ENCODE results near the gene ELP4. TPM values are rescaled to one million over a fixed set of nuclear protein-coding genes. Genes with fewer than 3 reads are reported as not detected.

Gene ELP4
- total and polyA plus RNA-seq, 9 of the 15 experiments (the other 6 are each of a cell fraction or from before 2014, with no cell fraction given) = 24.1 to 60.3 (median 38.7) TPM

GRCh38 chr11:31799435-31800397 lies 290.1 kb downstream of the ELP4 start:
- peaks cover 0 to 3% of the 10 kb centered on the region in 2 experiments; a peak in 4 of 5 replicates for H3K4me1 ChIP-seq (replicated peaks in 1 of 2; ENCODE audit: control insufficient read depth in 2 of 2, insufficient read depth in 2 of 2, low read length in 2 of 2)
- H3K9me3 ChIP-seq (replicated peaks; ENCODE audit: control insufficient read depth, insufficient read depth, low read depth, low read length) = no peaks in the 10 kb centered on the region
- DNase-seq (ENCODE audit: extremely low read depth in 1 of 4, low spot score in 3 of 4) = no peak
- intact Hi-C loops (cut with micrococcal nuclease) (no loop called here), in situ Hi-C loops (cut with MboI) (no loop called here)
- no peak for ATAC-seq
- no peak overlapping the region for H2AFZ ChIP-seq (ENCODE audit: low read depth, low read length)
- POLR2A ChIA-PET = no interaction called here
- H4K20me1 ChIP-seq (replicated peaks; ENCODE audit: control insufficient read depth, insufficient read depth, low read length) = no peaks in the 10 kb centered on the region
- WGBS (ENCODE audit: insufficient coverage, low coverage, missing lambda C conversion rate) = 67% methylated on average over 31 of the region's 48 CpGs
- no peaks in the 10 kb centered on the region for H3K79me2 ChIP-seq (ENCODE audit: control insufficient read depth, insufficient read depth, low read length)
- no TSS peak for BruUV-seq (replicated peaks)
- CTCF ChIA-PET (ENCODE audit: low intra/inter-chr PET ratio) = no interaction called here
- no peak overlapping the region for H3K4me2 ChIP-seq (ENCODE audit: insufficient read depth, low read length)
- H3K27ac ChIP-seq (ENCODE audit: extremely low read depth, low read depth, low read length) = no peak overlapping the region
- H3K4me3 ChIP-seq = no peak overlapping the region
- no peaks in the 10 kb centered on the region for H3K36me3 ChIP-seq (ENCODE audit: control insufficient read depth, insufficient read depth, low read length)
- no peak overlapping the region for H3K9ac ChIP-seq (ENCODE audit: insufficient read depth in 1 of 2, low read depth in 2 of 2, low read length in 2 of 2)
- no peak for FAIRE-seq
- H3K9me1 ChIP-seq (ENCODE audit: control insufficient read depth, insufficient read depth, low read length) = no peaks in the 10 kb centered on the region
- peaks cover 6 to 41% of the 10 kb centered on the region in 2 experiments; a peak in 4 of 5 replicates for H3K27me3 ChIP-seq (ENCODE audit: control insufficient read depth in 2 of 2, insufficient read depth in 2 of 2, low read length in 2 of 2)
- TF ChIP-seq, protein P1, sequence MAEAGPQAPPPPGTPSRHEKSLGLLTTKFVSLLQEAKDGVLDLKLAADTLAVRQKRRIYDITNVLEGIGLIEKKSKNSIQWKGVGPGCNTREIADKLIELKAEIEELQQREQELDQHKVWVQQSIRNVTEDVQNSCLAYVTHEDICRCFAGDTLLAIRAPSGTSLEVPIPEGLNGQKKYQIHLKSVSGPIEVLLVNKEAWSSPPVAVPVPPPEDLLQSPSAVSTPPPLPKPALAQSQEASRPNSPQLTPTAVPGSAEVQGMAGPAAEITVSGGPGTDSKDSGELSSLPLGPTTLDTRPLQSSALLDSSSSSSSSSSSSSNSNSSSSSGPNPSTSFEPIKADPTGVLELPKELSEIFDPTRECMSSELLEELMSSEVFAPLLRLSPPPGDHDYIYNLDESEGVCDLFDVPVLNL (CRISPR knock-in tag; IDR thresholded peaks at IDR 0.05; ENCODE audit: low read depth) = no peak
- TF ChIP-seq SMAD3 (CRISPR knock-in tag; conservative IDR thresholded peaks at IDR 0.05) = no peak
- no peak for TF ChIP-seq CUX1 (CRISPR knock-in tag; IDR thresholded peaks at IDR 0.05)
- no peak for TF ChIP-seq ZNF277 (CRISPR knock-in tag; IDR thresholded peaks at IDR 0.05; ENCODE audit: borderline replicate concordance)
- TF ChIP-seq, protein P2, sequence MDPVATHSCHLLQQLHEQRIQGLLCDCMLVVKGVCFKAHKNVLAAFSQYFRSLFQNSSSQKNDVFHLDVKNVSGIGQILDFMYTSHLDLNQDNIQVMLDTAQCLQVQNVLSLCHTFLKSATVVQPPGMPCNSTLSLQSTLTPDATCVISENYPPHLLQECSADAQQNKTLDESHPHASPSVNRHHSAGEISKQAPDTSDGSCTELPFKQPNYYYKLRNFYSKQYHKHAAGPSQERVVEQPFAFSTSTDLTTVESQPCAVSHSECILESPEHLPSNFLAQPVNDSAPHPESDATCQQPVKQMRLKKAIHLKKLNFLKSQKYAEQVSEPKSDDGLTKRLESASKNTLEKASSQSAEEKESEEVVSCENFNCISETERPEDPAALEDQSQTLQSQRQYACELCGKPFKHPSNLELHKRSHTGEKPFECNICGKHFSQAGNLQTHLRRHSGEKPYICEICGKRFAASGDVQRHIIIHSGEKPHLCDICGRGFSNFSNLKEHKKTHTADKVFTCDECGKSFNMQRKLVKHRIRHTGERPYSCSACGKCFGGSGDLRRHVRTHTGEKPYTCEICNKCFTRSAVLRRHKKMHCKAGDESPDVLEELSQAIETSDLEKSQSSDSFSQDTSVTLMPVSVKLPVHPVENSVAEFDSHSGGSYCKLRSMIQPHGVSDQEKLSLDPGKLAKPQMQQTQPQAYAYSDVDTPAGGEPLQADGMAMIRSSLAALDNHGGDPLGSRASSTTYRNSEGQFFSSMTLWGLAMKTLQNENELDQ (CRISPR knock-in tag; IDR thresholded peaks at IDR 0.05; ENCODE audit: borderline replicate concordance) = no peak

All from K562 (cell line).